Prostate gland (tissue), 2 donors: Measurements from ENCODE around the gene PCDHGA6.

ENCODE experiments used
- CTCF ChIP-seq, 4 experiments: fragments of 200-600 bp in 2 of 4; fragments of 450-650 bp in 2 of 4; sonication (generic) in 2 of 4; IDR thresholded peaks; 1 replicate in 3 of 4; 2 replicates in 1 of 4; pipeline ENCODE4 v1.5.1; 2016 to 2019; ENCODE audit warnings: antibody characterized with exemption in 4 of 4, mild to moderate bottlenecking in 2 of 4, moderate library complexity in 2 of 4
- POLR2A ChIP-seq: fragments of 450-650 bp; IDR thresholded peaks from one replicate; pipeline ENCODE4 v1.6.1; 2016; ENCODE audit warnings: antibody characterized with exemption, mild to moderate bottlenecking
- POLR2AphosphoS5 ChIP-seq: sonication (generic); formaldehyde crosslinking; IDR thresholded peaks from one replicate; pipeline ENCODE4 v1.6.1; 2017; ENCODE audit warnings: antibody characterized with exemption

- TF ChIP-seq CTCF (IDR thresholded peaks at IDR 0.05) (peak in 2 of 4 experiments; percentile 10 to 17), POLR2A (no peak), POLR2AphosphoS5 (no peak)
Measured at GRCh38 chr5:141373673-141374317, at the start of gene PCDHGA6.
